ENCODE data around the gene KDELR1.

KDELR1 gene

DNA sequence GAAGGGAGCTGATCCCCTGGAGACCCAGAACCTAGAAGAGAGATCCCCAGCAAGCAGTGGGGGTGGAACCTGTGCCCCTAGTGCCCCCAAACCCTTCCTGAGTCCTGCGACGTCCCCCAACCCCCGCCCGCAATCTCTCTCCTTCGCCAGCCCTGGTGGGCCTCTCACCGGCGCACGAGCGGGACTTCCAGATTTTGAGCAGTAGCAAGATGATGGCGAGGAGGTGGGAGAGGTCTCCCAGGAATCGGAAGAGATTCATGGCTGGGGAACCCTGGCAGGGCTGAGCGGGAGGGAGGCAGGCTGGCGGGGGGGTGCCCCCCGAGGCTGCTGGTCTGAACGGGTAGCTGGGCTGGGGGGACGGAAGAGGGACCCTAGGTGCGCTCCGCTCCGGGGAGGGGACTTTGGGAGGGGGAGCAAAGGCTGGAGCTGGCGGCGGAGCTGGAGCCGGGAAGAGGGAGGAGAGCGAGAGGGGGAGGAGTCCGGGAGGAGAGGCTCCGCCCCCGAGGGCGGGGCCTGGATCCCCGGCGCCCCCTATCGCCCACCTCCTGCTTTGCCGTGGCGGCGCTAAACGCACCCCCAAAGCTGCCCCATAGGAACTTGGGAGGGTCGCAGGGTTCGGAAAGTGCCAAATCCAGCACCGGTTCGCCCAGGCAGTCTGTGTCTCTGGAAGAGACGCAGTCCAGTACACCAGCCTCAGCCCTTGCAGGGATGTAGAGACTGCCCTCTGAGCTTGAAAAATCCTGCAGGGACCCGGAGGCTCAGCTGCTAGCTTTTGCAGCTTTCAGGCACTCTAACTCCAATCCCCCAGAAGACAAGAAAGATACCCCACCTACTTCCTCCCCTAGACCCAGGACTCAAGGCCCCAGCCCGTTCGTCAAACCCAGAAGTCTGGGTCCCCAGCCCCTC lies at the start of gene KDELR1:
Gene KDELR1, minus strand, starts transcription at position 452 of the 906 bp plus-strand sequence. Its CDS starts 193 bp downstream, at position 259.
- H3K27ac ChIP-seq (ENCODE audit: low read length), result peak within 1 kb of the TSS; percentile 96
- H3K4me1 ChIP-seq (ENCODE audit: control insufficient read depth in 1 of 2, insufficient read depth in 2 of 2, low read length in 2 of 2), result peaks cover 0 to 24% of the 10 kb centered on the region in 2 donors
- H3K9me3 ChIP-seq (ENCODE audit: control insufficient read depth in 1 of 2, low read length in 2 of 2), result no peaks in the 10 kb centered on the region
- peak within 1 kb of the TSS; percentile 76 to 96 for H3K4me3 ChIP-seq (ENCODE audit: low read depth in 1 of 2, low read length in 2 of 2)
- peaks cover 32% of the 10 kb centered on the region for H3K27me3 ChIP-seq (ENCODE audit: low read depth, low read length)
- peaks cover 12 to 25% of the 10 kb centered on the region in 2 donors for H3K36me3 ChIP-seq (ENCODE audit: control insufficient read depth in 1 of 2, insufficient read depth in 2 of 2, low read length in 2 of 2)

DNA sequence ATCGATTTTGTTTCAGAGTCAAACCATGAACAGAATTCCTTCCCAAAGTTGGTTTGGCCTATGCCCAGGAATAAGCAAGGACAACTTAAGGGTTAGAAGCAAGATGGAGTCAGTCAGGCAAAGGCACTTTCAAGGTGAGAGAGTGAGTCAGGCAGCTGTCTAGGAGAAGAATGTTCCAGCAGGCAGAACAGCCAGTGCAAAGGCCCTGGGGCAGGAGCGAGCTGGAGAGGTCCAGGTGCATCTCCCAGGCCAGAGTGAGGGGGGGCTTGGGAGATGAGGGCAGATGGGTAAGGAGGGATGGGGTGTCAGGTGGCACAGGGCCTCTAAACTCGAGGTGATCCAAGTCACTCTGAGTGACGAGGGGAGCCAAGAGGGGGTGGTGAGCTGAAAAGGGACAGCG lies 45.2 kb upstream of the KDELR1 start:
- Histone ChIP-seq H3K4me1 (ENCODE audit: control insufficient read depth in 1 of 2, insufficient read depth in 2 of 2, low read length in 2 of 2) (no peaks in the 10 kb centered on the region), H3K4me3 (ENCODE audit: low read depth in 1 of 2, low read length in 2 of 2) (no peak overlapping the region), H3K9me3 (ENCODE audit: control insufficient read depth in 1 of 2, low read length in 2 of 2) (no peaks in the 10 kb centered on the region), H3K27ac (ENCODE audit: low read length) (no peak overlapping the region), H3K27me3 (ENCODE audit: low read depth, low read length) (peaks cover 4% of the 10 kb centered on the region), H3K36me3 (ENCODE audit: control insufficient read depth in 1 of 2, insufficient read depth in 2 of 2, low read length in 2 of 2) (no peaks in the 10 kb centered on the region)

DNA sequence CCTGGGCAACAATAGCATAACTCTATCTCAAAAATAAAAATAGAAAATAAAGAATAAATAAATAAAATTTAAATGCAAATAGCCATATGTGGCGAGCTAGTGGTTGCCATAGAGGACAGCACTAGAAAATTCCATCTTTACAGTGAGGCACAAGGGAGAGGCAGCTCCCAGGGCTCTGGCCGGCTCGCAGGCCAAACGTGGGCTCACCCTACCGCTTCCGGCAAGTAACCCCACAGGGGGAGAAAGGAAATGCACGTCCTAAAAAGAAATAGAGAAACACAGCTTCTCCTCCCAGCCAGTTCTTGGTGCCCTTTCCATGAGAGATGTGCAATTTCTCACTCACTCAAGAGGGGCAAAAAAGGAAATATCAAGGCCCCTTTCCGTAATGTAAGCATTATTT lies 42.0 kb upstream of the KDELR1 start:
- H3K36me3 ChIP-seq (ENCODE audit: control insufficient read depth in 1 of 2, insufficient read depth in 2 of 2, low read length in 2 of 2), result no peaks in the 10 kb centered on the region
- no peaks in the 10 kb centered on the region for H3K27me3 ChIP-seq (ENCODE audit: low read depth, low read length)
- no peak overlapping the region for H3K4me3 ChIP-seq (ENCODE audit: low read depth in 1 of 2, low read length in 2 of 2)
- H3K27ac ChIP-seq (ENCODE audit: low read length), result no peak overlapping the region
- H3K4me1 ChIP-seq (ENCODE audit: control insufficient read depth in 1 of 2, insufficient read depth in 2 of 2, low read length in 2 of 2), result no peaks in the 10 kb centered on the region
- no peaks in the 10 kb centered on the region for H3K9me3 ChIP-seq (ENCODE audit: control insufficient read depth in 1 of 2, low read length in 2 of 2)

DNA sequence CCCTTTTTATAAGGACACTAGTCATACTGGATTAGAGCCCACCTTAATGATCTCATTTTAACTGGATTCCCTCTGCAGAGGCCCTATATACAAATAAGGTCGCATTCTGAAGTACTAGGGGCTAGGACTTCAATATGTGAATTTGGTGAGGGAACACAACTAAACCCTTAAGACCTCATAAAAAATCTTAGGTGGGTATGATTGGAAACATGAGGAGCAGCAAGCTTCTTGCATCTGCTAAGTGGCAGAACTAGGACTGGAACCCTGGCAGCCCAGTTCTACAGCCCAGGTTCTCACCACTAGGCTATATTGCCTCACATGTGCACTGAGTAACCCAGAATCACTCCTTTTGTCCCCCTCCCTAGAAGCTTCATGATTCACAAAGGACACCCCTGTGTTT lies 37.3 kb upstream of the KDELR1 start:
- no peak overlapping the region for H3K27ac ChIP-seq (ENCODE audit: low read length)

DNA sequence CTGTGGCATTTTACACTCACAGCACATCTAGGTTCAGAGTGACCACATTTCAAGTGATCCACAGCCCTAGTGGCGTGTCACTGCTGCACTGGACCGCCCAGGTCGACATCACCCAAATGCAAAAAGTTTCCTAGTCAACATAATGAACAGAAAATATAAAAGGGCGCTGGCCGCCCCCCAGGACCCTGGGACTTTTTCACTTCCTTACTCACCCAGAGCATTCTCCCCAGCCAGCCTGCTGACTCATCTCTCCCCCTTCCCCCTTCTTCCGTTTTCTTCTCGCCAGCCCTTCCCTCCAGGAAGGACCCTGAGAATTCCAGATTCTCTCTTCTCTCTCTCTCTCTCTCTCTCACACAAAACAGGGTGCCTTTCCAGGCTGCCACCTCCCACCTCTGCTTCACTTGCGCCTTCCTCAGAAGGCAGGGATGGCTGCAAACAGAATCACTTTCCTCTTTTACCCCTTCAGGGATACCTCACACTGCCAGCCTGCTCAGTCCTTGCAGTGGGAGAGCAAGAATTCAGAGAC lies 33.4 kb upstream of the KDELR1 start:
- no peaks in the 10 kb centered on the region for H3K9me3 ChIP-seq (ENCODE audit: control insufficient read depth in 1 of 2, low read length in 2 of 2)
- H3K4me1 ChIP-seq (ENCODE audit: control insufficient read depth in 1 of 2, insufficient read depth in 2 of 2, low read length in 2 of 2), result no peaks in the 10 kb centered on the region
- no peaks in the 10 kb centered on the region for H3K36me3 ChIP-seq (ENCODE audit: control insufficient read depth in 1 of 2, insufficient read depth in 2 of 2, low read length in 2 of 2)
- no peaks in the 10 kb centered on the region for H3K27me3 ChIP-seq (ENCODE audit: low read depth, low read length)
- H3K4me3 ChIP-seq (ENCODE audit: low read depth in 1 of 2, low read length in 2 of 2), result no peak overlapping the region
- no peak overlapping the region for H3K27ac ChIP-seq (ENCODE audit: low read length)

More for the DNA sequence above, 37.3 kb upstream of the KDELR1 start:
- Histone ChIP-seq H3K36me3 (ENCODE audit: control insufficient read depth in 1 of 2, insufficient read depth in 2 of 2, low read length in 2 of 2) (no peaks in the 10 kb centered on the region), H3K4me1 (ENCODE audit: control insufficient read depth in 1 of 2, insufficient read depth in 2 of 2, low read length in 2 of 2) (no peaks in the 10 kb centered on the region), H3K9me3 (ENCODE audit: control insufficient read depth in 1 of 2, low read length in 2 of 2) (no peaks in the 10 kb centered on the region), H3K27me3 (ENCODE audit: low read depth, low read length) (no peaks in the 10 kb centered on the region), H3K4me3 (ENCODE audit: low read depth in 1 of 2, low read length in 2 of 2) (no peak overlapping the region)

DNA sequence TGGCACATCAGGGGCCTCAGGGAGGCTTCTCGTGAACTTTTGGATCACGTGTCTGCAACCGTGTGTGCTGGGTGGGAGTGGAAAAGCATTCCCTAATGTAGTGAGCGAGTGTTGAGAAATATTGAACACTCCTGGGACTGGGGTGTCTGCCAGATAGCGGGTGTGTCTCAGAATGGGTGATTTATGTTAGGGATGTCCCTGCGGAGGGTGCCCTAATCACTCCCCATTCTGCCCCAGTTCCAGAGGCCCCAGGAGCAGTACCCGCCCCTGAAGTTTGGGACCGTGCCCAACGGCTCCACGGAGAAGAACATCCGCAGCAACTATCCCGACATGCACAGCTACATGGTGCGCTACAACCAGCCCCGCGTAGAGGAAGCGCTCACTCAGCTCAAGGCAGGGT lies 30.2 kb upstream of the KDELR1 start:
- H3K27ac ChIP-seq (ENCODE audit: low read length), result no peak overlapping the region
- no peaks in the 10 kb centered on the region for H3K27me3 ChIP-seq (ENCODE audit: low read depth, low read length)
- no peak overlapping the region for H3K4me3 ChIP-seq (ENCODE audit: low read depth in 1 of 2, low read length in 2 of 2)
- H3K4me1 ChIP-seq (ENCODE audit: control insufficient read depth in 1 of 2, insufficient read depth in 2 of 2, low read length in 2 of 2), result no peaks in the 10 kb centered on the region
- no peaks in the 10 kb centered on the region for H3K9me3 ChIP-seq (ENCODE audit: control insufficient read depth in 1 of 2, low read length in 2 of 2)
- no peaks in the 10 kb centered on the region for H3K36me3 ChIP-seq (ENCODE audit: control insufficient read depth in 1 of 2, insufficient read depth in 2 of 2, low read length in 2 of 2)

DNA sequence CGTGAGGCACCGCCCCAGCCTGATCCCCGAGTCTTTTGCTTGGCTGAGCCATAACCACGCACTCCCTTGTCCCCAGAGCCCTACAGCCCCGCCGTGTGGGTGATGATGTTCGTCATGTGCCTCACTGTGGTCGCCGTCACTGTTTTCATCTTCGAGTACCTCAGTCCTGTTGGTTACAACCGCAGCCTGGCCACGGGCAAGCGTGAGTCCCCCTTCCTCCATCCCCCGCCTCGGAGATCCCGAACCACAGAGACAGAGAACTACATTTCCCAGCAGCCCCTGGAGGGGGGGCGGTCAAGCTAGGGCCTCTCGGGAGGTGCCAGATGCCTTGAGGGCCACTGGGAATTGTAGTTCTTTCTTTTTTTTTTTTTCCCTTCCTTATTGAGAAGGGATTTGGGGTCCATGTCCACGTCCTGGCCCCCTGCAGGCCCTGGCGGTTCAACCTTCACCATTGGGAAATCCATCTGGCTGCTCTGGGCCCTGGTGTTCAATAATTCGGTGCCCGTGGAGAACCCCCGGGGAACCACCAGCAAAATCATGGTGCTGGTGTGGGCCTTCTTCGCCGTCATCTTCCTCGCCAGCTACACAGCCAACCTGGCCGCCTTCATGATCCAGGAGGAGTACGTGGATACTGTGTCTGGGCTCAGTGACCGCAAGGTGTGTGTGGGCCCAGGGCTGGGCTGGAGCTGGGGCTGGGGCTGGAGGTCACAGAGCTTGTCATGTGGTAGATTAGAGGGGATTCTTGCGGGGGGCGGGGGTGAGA lies 28.0 kb upstream of the KDELR1 start:
- Histone ChIP-seq H3K27ac (ENCODE audit: low read length) (no peak overlapping the region), H3K27me3 (ENCODE audit: low read depth, low read length) (peaks cover 7% of the 10 kb centered on the region), H3K9me3 (ENCODE audit: control insufficient read depth in 1 of 2, low read length in 2 of 2) (no peaks in the 10 kb centered on the region), H3K36me3 (ENCODE audit: control insufficient read depth in 1 of 2, insufficient read depth in 2 of 2, low read length in 2 of 2) (no peaks in the 10 kb centered on the region), H3K4me1 (ENCODE audit: control insufficient read depth in 1 of 2, insufficient read depth in 2 of 2, low read length in 2 of 2) (peaks cover 0 to 15% of the 10 kb centered on the region in 2 donors), H3K4me3 (ENCODE audit: low read depth in 1 of 2, low read length in 2 of 2) (no peak overlapping the region)

DNA sequence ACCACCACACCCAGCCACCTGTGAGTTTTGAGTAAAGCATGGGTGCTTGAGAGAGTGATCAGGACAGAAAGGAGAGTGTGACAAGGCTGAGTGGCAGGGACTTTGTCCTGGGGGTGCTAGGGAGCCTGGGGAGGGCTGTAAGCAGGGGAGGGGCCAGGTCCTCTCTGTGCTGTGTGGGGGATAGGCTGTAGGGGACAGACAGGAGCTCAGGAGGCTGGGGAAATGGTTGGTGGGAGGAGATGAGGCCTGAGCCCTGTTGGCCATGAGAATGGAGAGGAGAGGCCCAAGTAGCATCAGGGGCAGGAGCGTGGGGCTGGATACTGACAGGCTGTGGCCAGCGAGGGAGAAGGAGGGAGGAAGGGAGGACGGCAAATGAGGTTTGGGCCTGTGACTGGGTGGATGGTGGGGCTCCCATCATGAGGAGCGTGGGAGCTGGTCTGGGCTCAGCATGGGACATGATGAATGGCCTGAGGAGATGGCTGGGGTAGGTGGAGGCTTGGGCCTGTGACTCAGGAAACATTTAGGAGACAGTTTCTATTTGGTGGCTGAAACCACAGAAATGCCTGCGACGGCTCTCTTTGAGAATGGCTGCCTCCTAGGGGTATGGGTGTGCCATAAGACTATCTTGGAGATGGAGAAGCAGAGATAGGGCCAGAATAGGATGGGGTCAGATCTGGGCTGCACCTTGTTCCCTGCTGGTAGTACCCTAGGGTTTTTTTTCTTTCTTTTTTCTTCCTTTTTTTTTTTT lies 27.1 kb upstream of the KDELR1 start:
- Histone ChIP-seq H3K27me3 (ENCODE audit: low read depth, low read length) (peaks cover 7% of the 10 kb centered on the region), H3K27ac (ENCODE audit: low read length) (no peak overlapping the region), H3K36me3 (ENCODE audit: control insufficient read depth in 1 of 2, insufficient read depth in 2 of 2, low read length in 2 of 2) (no peaks in the 10 kb centered on the region), H3K4me3 (ENCODE audit: low read depth in 1 of 2, low read length in 2 of 2) (no peak overlapping the region), H3K4me1 (ENCODE audit: control insufficient read depth in 1 of 2, insufficient read depth in 2 of 2, low read length in 2 of 2) (peaks cover 0 to 18% of the 10 kb centered on the region in 2 donors), H3K9me3 (ENCODE audit: control insufficient read depth in 1 of 2, low read length in 2 of 2) (no peaks in the 10 kb centered on the region)

DNA sequence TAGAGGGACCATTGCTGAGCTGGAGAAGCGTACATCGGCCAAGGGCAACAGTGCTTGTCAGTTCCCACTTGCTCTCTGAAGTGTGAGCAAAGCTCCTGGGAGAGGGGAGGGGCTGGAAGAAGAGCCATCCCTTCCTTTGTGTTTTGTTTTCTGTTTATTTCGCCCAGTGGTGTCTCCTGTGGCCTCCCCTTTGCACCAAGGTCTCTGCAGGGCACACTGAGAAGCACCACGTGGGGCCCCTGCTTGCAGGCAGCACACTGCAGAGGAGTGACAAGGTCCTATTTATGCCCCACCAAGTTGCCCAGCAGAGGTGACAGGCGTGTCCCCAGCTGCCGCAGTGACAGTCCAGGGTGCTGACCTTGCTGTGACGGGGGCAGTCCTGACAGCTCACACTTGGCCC lies 26.1 kb upstream of the KDELR1 start:
- Histone ChIP-seq H3K27me3 (ENCODE audit: low read depth, low read length) (peaks cover 7% of the 10 kb centered on the region), H3K4me3 (ENCODE audit: low read depth in 1 of 2, low read length in 2 of 2) (no peak overlapping the region), H3K4me1 (ENCODE audit: control insufficient read depth in 1 of 2, insufficient read depth in 2 of 2, low read length in 2 of 2) (peaks cover 0 to 18% of the 10 kb centered on the region in 2 donors), H3K9me3 (ENCODE audit: control insufficient read depth in 1 of 2, low read length in 2 of 2) (no peaks in the 10 kb centered on the region), H3K27ac (ENCODE audit: low read length) (no peak overlapping the region), H3K36me3 (ENCODE audit: control insufficient read depth in 1 of 2, insufficient read depth in 2 of 2, low read length in 2 of 2) (no peaks in the 10 kb centered on the region)

DNA sequence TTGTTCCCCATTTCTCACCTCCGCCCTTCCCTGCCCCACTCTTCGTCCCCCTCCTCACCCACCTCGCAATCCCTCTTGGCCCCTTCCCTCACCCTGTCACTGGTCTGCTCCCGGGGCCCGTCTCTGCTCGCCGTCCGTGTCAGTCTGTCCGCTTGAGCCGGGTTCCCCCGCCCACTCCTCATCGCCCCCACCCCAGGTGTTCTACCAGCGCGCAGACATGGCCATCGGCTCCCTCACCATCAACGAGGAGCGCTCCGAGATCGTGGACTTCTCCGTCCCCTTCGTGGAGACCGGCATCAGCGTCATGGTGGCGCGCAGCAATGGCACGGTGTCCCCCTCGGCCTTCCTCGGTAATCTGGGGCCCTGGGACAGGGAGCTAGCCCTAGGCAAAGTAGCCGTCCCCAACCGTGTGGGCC lies 24.5 kb upstream of the KDELR1 start:
- H3K4me3 ChIP-seq (ENCODE audit: low read depth in 1 of 2, low read length in 2 of 2), result peak overlapping the region in 1 of 2 donors; percentile 7
- H3K4me1 ChIP-seq (ENCODE audit: control insufficient read depth in 1 of 2, insufficient read depth in 2 of 2, low read length in 2 of 2), result peaks cover 0 to 18% of the 10 kb centered on the region in 2 donors
- H3K9me3 ChIP-seq (ENCODE audit: control insufficient read depth in 1 of 2, low read length in 2 of 2), result no peaks in the 10 kb centered on the region
- no peak overlapping the region for H3K27ac ChIP-seq (ENCODE audit: low read length)
- peaks cover 7% of the 10 kb centered on the region for H3K27me3 ChIP-seq (ENCODE audit: low read depth, low read length)
- no peaks in the 10 kb centered on the region for H3K36me3 ChIP-seq (ENCODE audit: control insufficient read depth in 1 of 2, insufficient read depth in 2 of 2, low read length in 2 of 2)

DNA sequence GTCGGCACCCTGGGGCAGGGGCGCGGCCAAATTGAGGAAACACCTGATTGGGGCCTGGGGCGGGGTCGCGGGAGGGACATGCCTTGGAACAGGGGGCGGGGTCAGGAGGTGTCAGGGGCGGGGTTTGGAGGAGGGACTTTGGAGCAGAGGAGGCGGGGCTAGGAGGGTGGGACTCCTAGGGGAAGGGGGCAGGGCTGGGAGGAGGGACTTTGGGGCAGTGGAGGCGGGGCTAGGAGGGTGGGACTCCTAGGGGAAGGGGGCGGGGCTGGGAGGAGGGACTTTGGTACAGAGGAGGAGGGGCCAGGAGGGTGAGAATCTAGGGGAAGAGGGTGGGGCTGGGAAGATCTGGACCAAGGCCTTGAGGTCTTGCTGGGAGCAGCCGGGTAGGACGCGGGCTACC lies 24.0 kb upstream of the KDELR1 start:
- Histone ChIP-seq H3K9me3 (ENCODE audit: control insufficient read depth in 1 of 2, low read length in 2 of 2) (no peaks in the 10 kb centered on the region), H3K36me3 (ENCODE audit: control insufficient read depth in 1 of 2, insufficient read depth in 2 of 2, low read length in 2 of 2) (no peaks in the 10 kb centered on the region), H3K27me3 (ENCODE audit: low read depth, low read length) (peaks cover 7% of the 10 kb centered on the region), H3K27ac (ENCODE audit: low read length) (no peak overlapping the region), H3K4me1 (ENCODE audit: control insufficient read depth in 1 of 2, insufficient read depth in 2 of 2, low read length in 2 of 2) (peaks cover 0 to 18% of the 10 kb centered on the region in 2 donors), H3K4me3 (ENCODE audit: low read depth in 1 of 2, low read length in 2 of 2) (no peak overlapping the region)
